Hepatocyte (in vitro differentiated cells): Measurements from ENCODE around the gene RFXAP. TPM values are rescaled to one million over a fixed set of nuclear protein-coding genes. Genes with fewer than 3 reads are reported as not detected.
A peak's percentile ranks its signal among the peaks of the same experiment; 100 is the strongest.

ENCODE experiments used
- DNase-seq: peaks from one replicate; pipeline ENCODE4 v3.0.0-alpha.2; 2016; ENCODE audit warnings: low spot score
- H2AFZ ChIP-seq: fragments of 200-600 bp; sonication (generic); 2 replicates; pipeline ENCODE4 v1.6.0; 2016; ENCODE audit warnings: antibody characterized with exemption, mild to moderate bottlenecking
- H3K27ac ChIP-seq: fragments of 200-600 bp; sonication (generic); 2 replicates; pipeline ENCODE4 v1.5.1; 2016; ENCODE audit warnings: mild to moderate bottlenecking
- H3K27me3 ChIP-seq: fragments of 200-600 bp; sonication (generic); 2 replicates; pipeline ENCODE4 v1.6.1; 2016
- H3K36me3 ChIP-seq: fragments of 200-600 bp; sonication (generic); replicated peaks from 2 replicates; pipeline ENCODE4 v1.5.1; 2016; ENCODE audit warnings: low read depth; ENCODE audit not compliant: insufficient read depth
- H3K4me1 ChIP-seq: fragments of 200-600 bp; sonication (generic); 2 replicates; pipeline ENCODE4 v1.5.1; 2016; ENCODE audit warnings: mild to moderate bottlenecking, moderate library complexity; ENCODE audit not compliant: insufficient read depth
- H3K4me2 ChIP-seq: fragments of 200-600 bp; sonication (generic); 2 replicates; pipeline ENCODE4 v1.6.0; 2016
- H3K4me3 ChIP-seq: fragments of 200-600 bp; sonication (generic); 2 replicates; pipeline ENCODE4 v1.5.1; 2016; ENCODE audit warnings: mild to moderate bottlenecking
- H3K79me2 ChIP-seq: fragments of 200-600 bp; sonication (generic); 2 replicates; pipeline ENCODE4 v1.6.0; 2017; ENCODE audit warnings: mild to moderate bottlenecking
- H3K9me2 ChIP-seq: fragments of 200-600 bp; sonication (generic); replicated peaks from 2 replicates; pipeline ENCODE4 v1.6.0; 2017; ENCODE audit warnings: mild to moderate bottlenecking; ENCODE audit not compliant: insufficient read depth
- H3K9me3 ChIP-seq: fragments of 200-600 bp; sonication (generic); 2 replicates; pipeline ENCODE4 v1.5.1; 2016; ENCODE audit warnings: low read depth, mild to moderate bottlenecking
- H4K20me1 ChIP-seq: fragments of 200-600 bp; sonication (generic); 2 replicates; pipeline ENCODE4 v1.6.0; 2016; ENCODE audit warnings: mild to moderate bottlenecking; ENCODE audit not compliant: insufficient read depth, poor library complexity, severe bottlenecking
- CTCF ChIP-seq: fragments of 200-600 bp; sonication (generic); IDR thresholded peaks from 2 replicates; pipeline ENCODE4 v1.5.1; 2016; ENCODE audit warnings: antibody characterized with exemption, mild to moderate bottlenecking; ENCODE audit not compliant: poor library complexity
- EZH2 ChIP-seq: fragments of 200-600 bp; sonication (generic); IDR thresholded peaks from 2 replicates; pipeline ENCODE4 v1.6.1; 2016; ENCODE audit warnings: antibody characterized with exemption, mild to moderate bottlenecking, borderline replicate concordance
- EZH2phosphoT487 ChIP-seq: fragments of 200-600 bp; sonication (generic); IDR thresholded peaks from one replicate; pipeline ENCODE4 v1.6.1; 2018; ENCODE audit warnings: antibody characterized with exemption, mild to moderate bottlenecking, low read depth, moderate library complexity; ENCODE audit not compliant: unreplicated experiment, severe bottlenecking
- WGBS: methylation state at CpG from one replicate; pipeline ENCODE4 v1.1.6; 2016; ENCODE audit warnings: low lambda C conversion rate; ENCODE audit errors: missing lambda C conversion rate; 5-methylcytosine and 5-hydroxymethylcytosine counted together
- polyA plus RNA-seq: library from polyadenylated mRNA; unstranded; fragments of >200 nt; fragmentation: Nextera tagmentation; extraction: Ambion mirVana; gene quantifications from 2 replicates; pipeline ENCODE4 v1.2.1, GENCODE V29; 2016
- total RNA-seq: library from RNA; depleted of rRNA; stranded (reverse); fragments of >200 nt; gene quantifications from 2 replicates; pipeline ENCODE4 v1.2.3, GENCODE V29; 2014

Gene RFXAP
- total and polyA plus RNA-seq, 2 experiments from 2014 or later, result 2.9 to 5.8 TPM

DNA sequence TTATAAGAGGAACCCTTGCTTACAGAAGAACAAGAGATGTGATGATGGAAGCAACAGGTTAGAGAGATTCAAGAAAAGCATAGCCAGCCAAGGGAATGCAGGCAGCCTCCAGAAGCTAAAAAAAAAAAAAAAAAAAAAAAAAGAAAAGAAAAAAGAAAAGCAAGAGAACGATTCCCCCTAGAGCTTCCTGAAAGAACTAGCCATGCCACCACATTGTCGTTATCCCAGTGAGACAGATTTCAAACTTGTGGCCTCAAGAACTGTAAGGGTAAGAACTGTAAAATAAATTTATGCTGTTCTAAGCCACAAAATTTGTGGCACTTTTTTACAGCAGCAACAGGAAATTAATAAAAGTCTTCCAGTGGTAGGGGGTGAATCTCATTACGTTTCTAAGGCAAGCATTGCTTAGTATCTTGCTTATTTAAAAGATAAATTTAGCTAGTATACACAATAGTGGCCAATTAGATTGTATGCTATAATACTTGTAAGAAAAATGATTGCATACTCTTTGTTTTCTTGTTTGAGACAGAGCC lies 21.8 kb downstream of the RFXAP start:
- DNase-seq, result no peak
- no peaks in the 10 kb centered on the region for H4K20me1 ChIP-seq
- no peaks in the 10 kb centered on the region for H3K79me2 ChIP-seq
- TF ChIP-seq CTCF (peak; percentile 22), EZH2 (no peak), EZH2phosphoT487 (no peak)
- no peak overlapping the region for H3K4me3 ChIP-seq
- no peaks in the 10 kb centered on the region for H3K4me1 ChIP-seq
- no peak overlapping the region for H3K4me2 ChIP-seq
- no peaks in the 10 kb centered on the region for H3K9me3 ChIP-seq
- H3K27ac ChIP-seq, result no peak overlapping the region
- no peaks in the 10 kb centered on the region for H3K27me3 ChIP-seq
- H3K9me2 ChIP-seq, result no peaks in the 10 kb centered on the region
- 59% methylated on average over 3 of the region's 3 CpGs for WGBS
- H3K36me3 ChIP-seq, result no peaks in the 10 kb centered on the region
- no peak overlapping the region for H2AFZ ChIP-seq

- H3K9me3 ChIP-seq, result no peaks in the 10 kb centered on the region
- 88% methylated on average over 5 of the region's 5 CpGs for WGBS
These were observed 22.4 kb downstream of the RFXAP start for GRCh38 chr13:36841391-36841790.

GRCh38 chr13:36847606-36848005 lies 28.6 kb downstream of the RFXAP start:
- Histone ChIP-seq H3K27me3 (no peaks in the 10 kb centered on the region), H3K9me3 (no peaks in the 10 kb centered on the region), H4K20me1 (no peaks in the 10 kb centered on the region), H3K36me3 (no peaks in the 10 kb centered on the region), H3K4me2 (no peak overlapping the region), H3K4me3 (no peak overlapping the region), H3K4me1 (no peaks in the 10 kb centered on the region), H3K27ac (no peak overlapping the region), H3K79me2 (no peaks in the 10 kb centered on the region), H2AFZ (no peak overlapping the region), H3K9me2 (no peaks in the 10 kb centered on the region)
- WGBS, result 59% methylated on average over 9 of the region's 9 CpGs
- peak; percentile 11 for DNase-seq
- TF ChIP-seq CTCF (no peak), EZH2phosphoT487 (no peak), EZH2 (no peak)

More at GRCh38 chr13:36841391-36841790, 22.4 kb downstream of the RFXAP start:
- no peaks in the 10 kb centered on the region for H3K4me1 ChIP-seq
- no peaks in the 10 kb centered on the region for H3K79me2 ChIP-seq
- H4K20me1 ChIP-seq, result no peaks in the 10 kb centered on the region
- no peaks in the 10 kb centered on the region for H3K9me2 ChIP-seq
- H3K4me3 ChIP-seq, result no peak overlapping the region
- no peaks in the 10 kb centered on the region for H3K36me3 ChIP-seq
- no peak overlapping the region for H3K4me2 ChIP-seq
- H3K27me3 ChIP-seq, result no peaks in the 10 kb centered on the region
- TF ChIP-seq EZH2phosphoT487 (no peak), CTCF (peak; percentile 27), EZH2 (no peak)
- H3K27ac ChIP-seq, result no peak overlapping the region
- no peak overlapping the region for H2AFZ ChIP-seq
- no peak for DNase-seq
